BE2C (cell line): ENCODE measurements around the gene SSBP4.

Experiments used
- DNase-seq: peaks from one replicate; pipeline ENCODE4 v3.0.0-alpha.2; 2020
- H3K27me3 ChIP-seq: fragments of 250-450 bp; sonication (Bioruptor Pico); 2 replicates; pipeline ENCODE4 v1.5.1; 2020; ENCODE audit warnings: mild to moderate bottlenecking
- H3K36me3 ChIP-seq: fragments of 250-450 bp; sonication (Bioruptor Pico); 2 replicates; pipeline ENCODE4 v1.5.1; 2020; ENCODE audit warnings: mild to moderate bottlenecking
- H3K4me1 ChIP-seq: fragments of 250-450 bp; sonication (Bioruptor Pico); 2 replicates; pipeline ENCODE4 v1.5.1; 2020
- H3K4me3 ChIP-seq: 2 replicates; pipeline ENCODE4 v1.5.1; 2011; ENCODE audit warnings: low read depth, low read length
- H3K9me3 ChIP-seq: fragments of 250-450 bp; sonication (Bioruptor Pico); 2 replicates; pipeline ENCODE4 v1.5.1; 2020
- TF ChIP-seq, protein P1 (sequence below): IDR thresholded peaks from 2 replicates; pipeline ENCODE4 v1.5.1; 2012; ENCODE audit warnings: mild to moderate bottlenecking, low read depth, low read length

SSBP4 gene

GRCh38 chr19:18434411-18435175 is 15.4 kb downstream of the SSBP4 start:
- Histone ChIP-seq H3K4me3 (peak overlapping the region; percentile 59), H3K4me1 (peaks cover 32% of the 10 kb centered on the region), H3K36me3 (peaks cover 31% of the 10 kb centered on the region), H3K9me3 (no peaks in the 10 kb centered on the region), H3K27me3 (no peaks in the 10 kb centered on the region)
- TF ChIP-seq, protein P1, sequence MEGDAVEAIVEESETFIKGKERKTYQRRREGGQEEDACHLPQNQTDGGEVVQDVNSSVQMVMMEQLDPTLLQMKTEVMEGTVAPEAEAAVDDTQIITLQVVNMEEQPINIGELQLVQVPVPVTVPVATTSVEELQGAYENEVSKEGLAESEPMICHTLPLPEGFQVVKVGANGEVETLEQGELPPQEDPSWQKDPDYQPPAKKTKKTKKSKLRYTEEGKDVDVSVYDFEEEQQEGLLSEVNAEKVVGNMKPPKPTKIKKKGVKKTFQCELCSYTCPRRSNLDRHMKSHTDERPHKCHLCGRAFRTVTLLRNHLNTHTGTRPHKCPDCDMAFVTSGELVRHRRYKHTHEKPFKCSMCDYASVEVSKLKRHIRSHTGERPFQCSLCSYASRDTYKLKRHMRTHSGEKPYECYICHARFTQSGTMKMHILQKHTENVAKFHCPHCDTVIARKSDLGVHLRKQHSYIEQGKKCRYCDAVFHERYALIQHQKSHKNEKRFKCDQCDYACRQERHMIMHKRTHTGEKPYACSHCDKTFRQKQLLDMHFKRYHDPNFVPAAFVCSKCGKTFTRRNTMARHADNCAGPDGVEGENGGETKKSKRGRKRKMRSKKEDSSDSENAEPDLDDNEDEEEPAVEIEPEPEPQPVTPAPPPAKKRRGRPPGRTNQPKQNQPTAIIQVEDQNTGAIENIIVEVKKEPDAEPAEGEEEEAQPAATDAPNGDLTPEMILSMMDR, result no peak
- no peak for DNase-seq

DNA sequence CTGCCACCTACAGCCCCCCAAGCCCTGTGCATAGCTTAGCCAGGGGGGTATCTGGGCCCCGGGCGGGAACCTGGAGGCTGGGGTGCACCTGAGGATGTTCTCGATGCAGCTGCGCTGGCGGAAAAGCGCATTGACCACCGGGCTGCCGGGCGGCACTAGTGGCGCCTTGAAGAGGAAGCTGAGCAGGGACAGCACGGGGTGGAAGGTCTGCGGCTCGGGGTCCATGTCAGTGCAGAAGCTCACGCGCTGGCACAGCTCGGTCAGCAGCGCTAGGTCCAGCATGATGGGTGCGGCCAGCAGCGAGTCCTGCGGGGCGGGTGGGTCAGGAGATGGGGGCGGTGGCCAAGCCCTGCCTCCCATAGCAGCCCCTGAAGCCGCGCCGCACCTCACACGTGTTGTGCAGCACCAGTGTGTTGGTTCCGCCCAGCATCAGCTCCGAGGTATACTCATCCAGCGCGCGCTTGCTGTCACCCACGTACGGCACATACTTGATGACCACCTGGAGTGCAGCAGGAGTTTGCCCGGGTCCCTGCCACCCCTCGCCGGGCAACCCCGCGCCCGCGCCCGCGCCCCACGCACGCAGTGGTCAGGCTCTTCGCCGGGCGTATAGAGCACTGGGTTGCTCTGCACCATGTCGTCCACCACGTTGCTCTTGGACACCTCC is 16.1 kb downstream of the SSBP4 start:
- peaks cover 25% of the 10 kb centered on the region for H3K4me1 ChIP-seq
- TF ChIP-seq, protein P1, result no peak

DNA sequence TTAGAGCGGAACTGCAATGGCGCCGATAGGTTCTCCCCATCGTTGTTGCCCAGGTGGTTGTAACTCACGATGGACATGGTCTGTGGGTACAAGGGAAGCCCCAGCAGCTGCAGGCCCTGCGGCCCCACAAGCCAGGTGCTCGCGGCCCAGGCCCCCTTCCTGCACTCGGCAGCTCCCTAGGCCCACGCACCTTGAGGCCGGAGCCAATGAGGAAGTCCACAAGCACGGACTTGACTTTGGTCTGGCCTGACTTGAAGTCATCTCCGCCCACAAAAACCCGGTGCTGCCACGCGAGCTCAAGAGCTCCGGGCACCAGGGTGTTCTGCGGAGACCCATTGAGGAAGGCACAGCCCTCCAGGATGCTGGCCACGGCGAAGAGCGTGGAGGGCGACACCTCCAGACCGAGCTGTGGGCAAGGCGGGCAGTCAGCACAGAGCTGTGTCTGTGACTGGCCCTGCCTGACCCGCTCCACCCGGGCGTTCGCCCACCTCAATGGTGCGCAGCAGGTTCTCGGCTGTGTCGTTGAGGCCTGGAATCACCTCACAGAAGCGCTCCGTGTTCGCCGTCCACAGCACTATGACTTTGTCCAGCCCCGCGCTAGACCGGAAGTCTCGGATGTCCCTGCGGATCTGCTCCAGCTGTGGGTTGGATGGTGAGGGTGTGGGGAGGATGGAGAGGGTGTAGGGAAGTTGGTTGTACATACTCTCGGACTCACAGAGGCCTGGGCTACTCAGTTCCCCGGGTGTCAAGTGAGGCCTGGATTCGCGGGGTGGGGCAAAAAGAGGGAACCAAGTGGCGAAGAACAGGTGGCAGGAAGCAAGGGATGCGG is 16.9 kb downstream of the SSBP4 start:
- H3K9me3 ChIP-seq, result no peaks in the 10 kb centered on the region
- peaks cover 25% of the 10 kb centered on the region for H3K4me1 ChIP-seq
- H3K36me3 ChIP-seq, result peaks cover 28% of the 10 kb centered on the region
- no peaks in the 10 kb centered on the region for H3K27me3 ChIP-seq
- TF ChIP-seq, protein P1, result no peak
- no peak for DNase-seq
- no peak overlapping the region; the same call in 1 of the 2 replicates for H3K4me3 ChIP-seq

More for the DNA sequence above, 16.1 kb downstream of the SSBP4 start:
- H3K36me3 ChIP-seq, result peaks cover 31% of the 10 kb centered on the region
- H3K4me3 ChIP-seq, result no peak overlapping the region
- DNase-seq, result no peak
- no peaks in the 10 kb centered on the region for H3K9me3 ChIP-seq
- H3K27me3 ChIP-seq, result no peaks in the 10 kb centered on the region

DNA sequence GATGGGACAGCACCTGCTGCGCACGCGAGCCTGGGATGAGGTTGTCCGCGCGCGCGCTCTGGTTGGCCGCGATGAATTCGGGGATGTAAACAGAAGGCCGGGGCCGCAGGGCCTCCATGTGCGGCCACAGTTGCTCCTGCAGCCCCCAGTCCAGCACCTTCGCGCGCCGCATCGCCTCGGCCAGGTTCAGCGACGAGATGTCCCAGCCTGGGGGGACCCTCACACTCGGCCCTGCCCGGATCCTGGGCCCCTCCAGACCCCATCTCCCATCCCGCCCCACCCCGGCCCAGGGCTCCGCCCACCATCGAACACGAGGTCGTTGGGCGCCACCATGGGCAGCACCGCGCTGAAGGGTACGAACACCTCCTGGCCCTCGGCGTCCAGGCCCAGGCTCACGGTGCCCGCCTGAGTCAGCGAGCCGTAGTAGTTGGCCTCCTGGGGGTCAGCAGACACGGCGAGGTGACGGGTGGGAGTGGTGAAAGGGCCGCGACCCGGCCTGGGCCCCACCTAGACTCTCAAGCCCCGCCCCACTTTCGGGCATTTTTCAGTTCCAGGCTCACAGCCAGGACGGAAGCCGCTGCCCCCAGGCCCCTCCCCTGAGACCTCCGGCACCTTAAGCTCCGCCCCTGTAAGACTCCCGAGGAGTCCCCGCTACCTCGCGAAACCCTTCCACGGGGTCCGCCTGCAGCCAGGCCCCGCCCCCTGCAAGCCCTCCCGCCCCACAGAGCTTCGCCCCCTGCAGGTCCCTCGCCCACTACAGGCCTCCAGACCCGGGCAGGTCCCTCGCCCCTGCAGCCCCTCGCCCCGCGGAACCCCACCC is 17.7 kb downstream of the SSBP4 start:
- Histone ChIP-seq H3K4me3 (peak overlapping the region; percentile 51), H3K9me3 (no peaks in the 10 kb centered on the region), H3K36me3 (peaks cover 27% of the 10 kb centered on the region), H3K4me1 (peaks cover 23% of the 10 kb centered on the region), H3K27me3 (no peaks in the 10 kb centered on the region)
- TF ChIP-seq, protein P1, result no peak
- peak; percentile 90 for DNase-seq

GRCh38 chr19:18437491-18438330 is 18.5 kb downstream of the SSBP4 start, which contains the start of gene ISYNA1:
TSS of gene ISYNA1 (minus strand) at chr19:18438133. CDS start at chr19:18437979, 154 bp downstream.
- H3K36me3 ChIP-seq, result peaks cover 22% of the 10 kb centered on the region
- peak within 1 kb of the TSS; percentile 56 for H3K4me3 ChIP-seq
- DNase-seq, result peak; percentile 52
- TF ChIP-seq, protein P1, result no peak
- H3K4me1 ChIP-seq, result peaks cover 17% of the 10 kb centered on the region
- H3K9me3 ChIP-seq, result no peaks in the 10 kb centered on the region
- no peaks in the 10 kb centered on the region for H3K27me3 ChIP-seq
